ENCODE data around the gene CAMSAP3.

Gene CAMSAP3, protein sequence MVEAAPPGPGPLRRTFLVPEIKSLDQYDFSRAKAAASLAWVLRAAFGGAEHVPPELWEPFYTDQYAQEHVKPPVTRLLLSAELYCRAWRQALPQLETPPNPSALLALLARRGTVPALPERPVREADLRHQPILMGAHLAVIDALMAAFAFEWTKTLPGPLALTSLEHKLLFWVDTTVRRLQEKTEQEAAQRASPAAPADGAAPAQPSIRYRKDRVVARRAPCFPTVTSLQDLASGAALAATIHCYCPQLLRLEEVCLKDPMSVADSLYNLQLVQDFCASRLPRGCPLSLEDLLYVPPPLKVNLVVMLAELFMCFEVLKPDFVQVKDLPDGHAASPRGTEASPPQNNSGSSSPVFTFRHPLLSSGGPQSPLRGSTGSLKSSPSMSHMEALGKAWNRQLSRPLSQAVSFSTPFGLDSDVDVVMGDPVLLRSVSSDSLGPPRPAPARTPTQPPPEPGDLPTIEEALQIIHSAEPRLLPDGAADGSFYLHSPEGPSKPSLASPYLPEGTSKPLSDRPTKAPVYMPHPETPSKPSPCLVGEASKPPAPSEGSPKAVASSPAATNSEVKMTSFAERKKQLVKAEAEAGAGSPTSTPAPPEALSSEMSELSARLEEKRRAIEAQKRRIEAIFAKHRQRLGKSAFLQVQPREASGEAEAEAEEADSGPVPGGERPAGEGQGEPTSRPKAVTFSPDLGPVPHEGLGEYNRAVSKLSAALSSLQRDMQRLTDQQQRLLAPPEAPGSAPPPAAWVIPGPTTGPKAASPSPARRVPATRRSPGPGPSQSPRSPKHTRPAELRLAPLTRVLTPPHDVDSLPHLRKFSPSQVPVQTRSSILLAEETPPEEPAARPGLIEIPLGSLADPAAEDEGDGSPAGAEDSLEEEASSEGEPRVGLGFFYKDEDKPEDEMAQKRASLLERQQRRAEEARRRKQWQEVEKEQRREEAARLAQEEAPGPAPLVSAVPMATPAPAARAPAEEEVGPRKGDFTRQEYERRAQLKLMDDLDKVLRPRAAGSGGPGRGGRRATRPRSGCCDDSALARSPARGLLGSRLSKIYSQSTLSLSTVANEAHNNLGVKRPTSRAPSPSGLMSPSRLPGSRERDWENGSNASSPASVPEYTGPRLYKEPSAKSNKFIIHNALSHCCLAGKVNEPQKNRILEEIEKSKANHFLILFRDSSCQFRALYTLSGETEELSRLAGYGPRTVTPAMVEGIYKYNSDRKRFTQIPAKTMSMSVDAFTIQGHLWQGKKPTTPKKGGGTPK

DNA sequence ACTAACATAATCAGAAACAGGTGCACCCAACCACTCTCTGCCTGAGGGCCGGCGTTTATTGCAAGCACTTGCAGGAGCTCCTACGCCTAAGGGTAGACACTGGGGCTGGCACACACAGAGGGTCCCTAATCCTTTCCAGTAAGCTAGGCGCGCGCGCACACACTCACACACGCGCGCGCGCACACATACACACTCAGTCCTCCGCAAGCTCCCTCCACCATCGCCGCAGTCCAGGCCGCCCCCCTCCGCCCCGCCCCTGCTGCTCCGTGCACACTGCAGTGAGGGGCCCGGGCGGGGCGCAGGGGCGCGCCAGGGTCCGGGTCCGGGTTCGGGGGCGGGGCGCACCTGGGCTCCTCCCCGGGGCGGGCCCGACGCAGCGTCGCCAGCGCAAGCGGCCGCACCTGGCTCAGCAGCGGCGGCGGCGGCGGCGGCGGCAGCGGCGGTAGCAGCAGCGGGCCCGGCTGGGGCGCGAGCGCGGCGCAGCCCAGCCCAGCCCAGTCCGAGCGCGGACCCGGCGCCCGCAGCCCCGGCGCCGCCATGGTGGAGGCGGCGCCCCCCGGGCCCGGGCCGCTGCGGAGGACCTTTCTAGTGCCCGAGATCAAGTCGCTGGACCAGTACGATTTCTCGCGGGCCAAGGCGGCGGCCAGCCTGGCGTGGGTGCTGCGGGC is at the start of gene CAMSAP3:
Gene CAMSAP3 (plus strand): TSS at position 398 of the 668 bp plus-strand sequence. CDS start 140 bp downstream, at position 538.
- DNase-seq (ENCODE audit: low read depth): peak; percentile 9

DNA sequence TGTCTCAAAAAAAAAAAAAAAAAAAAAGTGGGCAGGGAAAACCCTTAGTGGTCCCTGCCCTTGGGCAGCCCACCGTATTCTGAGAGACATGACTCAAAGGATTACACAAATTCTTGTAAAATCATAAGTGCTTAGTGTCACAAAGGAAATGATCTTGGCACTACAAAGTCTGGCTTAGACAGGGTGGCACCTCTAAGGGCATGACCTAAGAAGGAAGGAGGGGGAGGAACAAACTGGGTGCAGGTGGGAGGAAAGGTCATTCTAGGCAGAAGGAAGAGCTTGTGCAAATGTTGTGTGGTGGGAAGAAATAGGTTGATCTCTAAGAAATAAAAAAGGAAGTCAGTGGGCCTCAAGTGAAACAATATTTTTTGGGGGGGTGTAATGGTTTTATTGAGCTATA is 49.8 kb upstream of the CAMSAP3 start:
- DNase-seq (ENCODE audit: low read depth): no peak

DNA sequence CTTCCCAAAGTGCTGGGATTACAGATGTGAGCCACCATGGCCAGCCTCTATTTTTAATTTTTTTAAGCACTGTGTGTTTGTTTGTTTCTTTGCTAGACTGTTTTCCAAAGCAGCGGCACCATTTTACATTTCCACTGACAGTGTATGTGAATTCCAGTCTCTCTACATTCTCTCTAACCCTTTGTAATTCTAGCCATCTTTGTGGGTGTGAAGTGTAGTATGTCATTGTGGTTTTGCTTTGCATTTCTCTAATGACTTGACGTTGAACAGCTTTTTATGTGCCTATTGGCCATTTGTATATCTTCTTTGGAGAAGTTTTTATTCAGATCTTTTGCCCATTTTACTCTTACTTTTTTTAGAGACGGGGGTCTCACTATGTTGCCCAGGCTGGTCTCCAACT is 48.5 kb upstream of the CAMSAP3 start:
- DNase-seq (ENCODE audit: low read depth): no peak

DNA sequence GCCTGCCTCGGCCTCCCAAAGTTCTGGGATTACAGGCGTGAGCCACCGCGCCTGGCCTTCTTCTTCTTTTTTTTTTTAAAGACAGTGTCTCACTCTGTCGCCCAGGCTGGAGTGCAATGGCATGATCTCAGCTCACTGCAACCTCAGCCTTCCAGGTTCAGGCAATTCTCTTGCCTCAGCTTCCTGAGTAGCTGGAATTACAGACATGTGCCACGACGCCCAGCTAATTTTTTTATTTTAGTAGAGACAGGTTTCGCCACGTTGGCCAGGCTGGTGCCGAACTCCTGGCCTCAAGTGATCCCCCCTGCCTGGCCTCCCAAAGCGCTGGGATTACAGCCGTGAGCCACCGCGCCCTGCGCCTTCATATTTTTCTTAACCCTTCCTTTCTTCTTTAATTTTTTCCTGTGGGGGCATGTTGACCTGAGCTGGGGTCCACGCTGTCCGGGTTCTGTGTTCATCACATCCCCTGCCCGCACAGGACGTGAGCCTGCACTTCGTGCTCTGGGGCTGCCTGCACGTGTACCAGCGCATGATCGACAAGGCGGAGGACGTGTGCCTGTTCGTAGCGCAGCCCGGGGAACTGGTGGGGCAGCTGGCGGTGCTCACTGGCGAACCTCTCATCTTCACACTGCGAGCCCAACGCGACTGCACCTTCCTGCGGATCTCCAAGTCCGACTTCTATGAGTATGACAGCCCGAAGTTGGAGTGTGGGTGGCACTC is 46.1 kb upstream of the CAMSAP3 start:
- DNase-seq (ENCODE audit: low read depth): no peak

DNA sequence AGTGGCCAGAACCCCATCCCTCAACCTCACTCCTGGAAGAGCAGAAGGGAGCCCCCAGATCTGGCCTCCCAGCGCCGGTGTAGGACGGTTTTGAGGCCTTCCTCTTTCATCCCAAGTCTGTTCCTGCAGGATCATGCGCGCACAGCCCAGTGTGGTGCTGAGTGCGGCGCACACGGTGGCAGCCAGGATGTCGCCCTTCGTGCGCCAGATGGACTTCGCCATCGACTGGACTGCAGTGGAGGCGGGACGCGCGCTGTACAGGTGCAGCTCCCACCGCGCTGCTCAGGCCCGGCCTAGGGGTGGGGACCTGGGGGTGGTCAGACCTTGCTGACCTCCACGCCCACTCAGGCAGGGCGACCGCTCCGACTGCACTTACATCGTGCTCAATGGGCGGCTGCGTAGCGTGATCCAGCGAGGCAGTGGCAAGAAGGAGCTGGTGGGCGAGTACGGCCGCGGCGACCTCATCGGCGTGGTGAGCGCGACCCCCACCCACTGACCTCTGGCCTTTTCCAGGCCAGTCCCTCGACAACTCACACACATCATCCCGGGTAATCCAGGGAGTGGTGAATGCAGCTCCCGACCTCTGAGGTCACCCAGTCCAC is 45.4 kb upstream of the CAMSAP3 start:
- no peak for DNase-seq (ENCODE audit: low read depth)

DNA sequence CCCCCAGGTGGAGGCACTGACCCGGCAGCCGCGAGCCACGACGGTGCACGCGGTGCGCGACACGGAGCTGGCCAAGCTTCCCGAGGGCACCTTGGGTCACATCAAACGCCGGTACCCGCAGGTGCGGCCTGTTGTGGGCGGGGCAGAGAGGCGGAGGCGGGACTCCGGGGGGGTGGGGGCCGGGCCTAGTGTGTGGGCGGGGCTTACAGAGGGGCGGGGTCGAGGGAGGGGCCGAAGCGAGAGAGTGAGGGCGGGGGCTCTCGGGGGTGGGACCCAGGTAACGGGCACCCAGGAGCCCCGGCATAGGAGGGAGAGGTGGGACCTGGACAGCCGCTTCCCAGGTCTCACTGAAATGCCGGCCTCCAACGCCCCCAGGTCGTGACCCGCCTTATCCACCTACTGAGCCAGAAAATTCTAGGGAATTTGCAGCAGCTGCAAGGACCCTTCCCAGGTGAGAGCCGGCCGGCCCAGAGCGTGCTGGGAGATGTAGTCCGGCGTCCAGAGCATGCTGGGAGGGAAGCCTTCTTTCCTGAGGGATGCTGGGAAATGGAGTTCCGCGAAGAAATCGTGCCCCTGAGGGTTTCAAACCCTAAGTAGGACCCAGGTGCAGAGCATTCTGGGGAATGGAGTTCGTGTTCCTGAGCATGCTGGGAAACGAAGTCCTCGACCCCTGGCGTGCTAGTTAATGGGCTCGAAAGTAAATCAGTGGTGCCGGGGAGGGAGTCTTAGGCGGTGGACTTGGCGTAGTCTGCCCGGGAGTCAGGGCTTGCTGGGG is 44.5 kb upstream of the CAMSAP3 start:
- peak; percentile 65 for DNase-seq (ENCODE audit: low read depth)

DNA sequence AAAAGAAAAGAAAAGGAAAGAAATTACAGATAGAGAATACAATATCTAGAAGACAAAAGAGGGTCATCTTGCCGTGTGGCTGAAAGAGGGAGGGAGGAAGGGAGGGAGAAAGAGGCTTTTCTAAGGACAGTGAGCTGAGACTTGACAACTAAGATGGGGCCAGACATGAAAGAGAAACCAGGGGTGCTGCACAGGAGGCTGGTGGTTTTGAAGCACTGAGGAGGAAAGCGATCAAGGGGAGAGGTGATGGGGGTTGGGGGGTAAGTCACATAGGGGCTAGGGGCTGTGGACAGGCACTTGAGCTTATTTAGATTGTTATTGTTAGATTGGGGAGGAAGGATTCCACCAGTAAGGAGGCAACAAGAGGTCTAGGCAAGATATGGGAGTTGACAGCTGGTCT is 42.9 kb upstream of the CAMSAP3 start:
- no peak for DNase-seq (ENCODE audit: low read depth)

DNA sequence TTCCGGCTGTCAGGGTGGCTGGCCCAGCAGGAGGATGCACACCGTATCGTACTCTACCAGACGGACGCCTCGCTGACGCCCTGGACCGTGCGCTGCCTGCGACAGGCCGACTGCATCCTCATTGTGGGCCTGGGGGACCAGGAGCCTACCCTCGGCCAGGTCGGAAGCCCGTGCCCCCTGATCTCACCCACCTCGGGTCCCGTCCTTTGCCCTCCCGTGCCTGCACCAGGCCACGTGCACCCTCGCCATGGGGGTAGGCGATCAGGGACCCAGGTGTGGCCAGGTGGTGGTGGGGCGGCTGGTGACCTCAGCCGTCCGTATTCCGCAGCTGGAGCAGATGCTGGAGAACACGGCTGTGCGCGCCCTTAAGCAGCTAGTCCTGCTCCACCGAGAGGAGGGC is 41.1 kb upstream of the CAMSAP3 start:
- no peak for DNase-seq (ENCODE audit: low read depth)

DNA sequence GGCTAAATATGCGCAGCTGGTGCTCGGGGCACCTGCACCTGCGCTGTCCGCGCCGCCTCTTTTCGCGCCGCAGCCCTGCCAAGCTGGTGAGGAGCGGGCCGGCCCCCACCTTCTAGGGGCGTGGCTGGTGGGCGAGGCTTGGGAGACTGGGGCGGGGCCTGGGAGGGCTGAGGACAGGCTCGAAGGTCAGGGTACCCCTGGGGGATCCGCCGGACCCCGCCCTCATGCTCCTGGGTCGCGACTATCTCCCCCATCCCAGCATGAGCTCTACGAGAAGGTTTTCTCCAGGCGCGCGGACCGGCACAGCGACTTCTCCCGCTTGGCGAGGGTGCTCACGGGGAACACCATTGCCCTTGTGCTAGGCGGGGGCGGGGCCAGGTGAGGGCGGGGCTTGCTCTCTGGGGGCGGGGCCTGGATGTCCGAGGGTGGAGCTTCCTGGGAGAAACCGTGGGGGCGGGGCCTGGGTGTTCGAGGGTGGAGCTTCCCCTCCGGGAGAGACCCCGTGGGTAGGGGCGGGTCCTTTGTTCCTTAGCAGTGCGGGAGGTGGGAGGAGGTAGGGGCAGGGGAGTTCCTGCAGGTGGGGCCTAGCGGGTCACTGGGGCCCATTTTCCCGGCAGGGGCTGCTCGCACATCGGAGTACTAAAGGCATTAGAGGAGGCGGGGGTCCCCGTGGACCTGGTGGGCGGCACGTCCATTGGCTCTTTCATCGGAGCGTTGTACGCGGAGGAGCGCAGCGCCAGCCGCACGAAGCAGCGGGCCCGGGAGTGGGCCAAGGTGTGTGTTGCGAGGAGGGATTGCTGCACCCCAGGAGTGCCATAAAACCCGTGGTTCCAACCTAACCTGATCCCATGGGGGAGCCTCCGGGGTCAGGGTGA is 40.4 kb upstream of the CAMSAP3 start:
- DNase-seq (ENCODE audit: low read depth): no peak

DNA sequence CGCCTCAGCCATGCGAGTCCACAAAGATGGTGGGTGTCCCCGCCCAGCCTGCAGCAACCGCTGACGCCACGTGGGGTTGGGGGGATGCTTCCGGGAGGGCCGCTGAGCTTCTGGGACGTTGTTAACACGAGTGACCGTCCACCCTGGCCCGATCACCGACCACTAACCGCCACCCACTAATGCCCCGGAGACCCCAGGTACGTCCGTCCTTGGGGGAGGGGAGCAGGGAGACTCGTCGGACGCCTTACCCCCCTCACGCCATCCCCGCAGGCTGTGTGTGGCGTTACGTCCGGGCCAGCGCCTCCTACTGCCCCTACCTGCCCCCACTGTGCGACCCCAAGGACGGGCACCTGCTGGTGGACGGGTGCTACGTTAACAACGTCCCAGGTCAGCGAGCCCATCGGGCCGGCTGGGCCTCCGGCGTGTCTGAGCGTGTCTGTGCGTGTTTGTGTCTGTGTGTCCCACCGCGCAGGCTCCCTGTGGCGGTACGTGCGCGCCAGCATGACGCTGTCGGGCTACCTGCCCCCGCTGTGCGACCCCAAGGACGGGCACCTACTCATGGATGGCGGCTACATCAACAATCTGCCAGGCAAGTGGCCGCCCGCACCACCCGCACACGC is 38.9 kb upstream of the CAMSAP3 start:
- no peak for DNase-seq (ENCODE audit: low read depth)

DNA sequence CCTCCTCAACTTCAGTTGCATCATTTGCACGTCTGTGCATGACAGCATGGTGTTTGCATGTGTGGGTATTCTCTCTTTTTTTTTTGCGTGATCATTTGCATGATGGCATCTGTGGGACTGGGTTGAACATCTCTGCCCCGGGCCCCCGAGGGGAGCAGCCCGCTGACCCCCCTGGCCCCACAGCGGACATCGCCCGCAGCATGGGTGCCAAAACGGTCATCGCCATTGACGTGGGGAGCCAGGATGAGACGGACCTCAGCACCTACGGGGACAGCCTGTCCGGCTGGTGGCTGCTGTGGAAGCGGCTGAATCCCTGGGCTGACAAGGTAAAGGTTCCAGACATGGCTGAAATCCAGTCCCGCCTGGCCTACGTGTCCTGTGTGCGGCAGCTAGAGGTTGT is 37.0 kb upstream of the CAMSAP3 start:
- no peak for DNase-seq (ENCODE audit: low read depth)

DNA sequence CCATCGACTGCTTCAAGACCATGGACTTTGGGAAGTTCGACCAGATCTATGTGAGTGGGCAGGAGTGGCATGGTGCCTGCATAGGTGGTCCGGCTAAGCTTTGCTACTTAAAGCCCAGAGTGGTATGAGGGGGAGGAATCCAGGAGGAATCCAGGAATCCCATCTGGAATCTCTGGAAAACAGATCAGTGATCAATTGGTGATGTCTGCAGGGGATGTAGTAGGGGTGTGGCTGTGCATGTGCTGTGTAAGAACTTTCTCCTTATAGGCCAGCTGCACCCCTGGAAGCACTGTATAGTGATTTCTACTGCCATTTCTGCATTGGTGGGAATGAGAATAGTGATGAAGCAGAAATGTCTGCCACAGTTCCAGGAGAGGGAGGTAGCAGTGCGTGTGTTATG is 36.6 kb upstream of the CAMSAP3 start:
- DNase-seq (ENCODE audit: low read depth): no peak

DNA sequence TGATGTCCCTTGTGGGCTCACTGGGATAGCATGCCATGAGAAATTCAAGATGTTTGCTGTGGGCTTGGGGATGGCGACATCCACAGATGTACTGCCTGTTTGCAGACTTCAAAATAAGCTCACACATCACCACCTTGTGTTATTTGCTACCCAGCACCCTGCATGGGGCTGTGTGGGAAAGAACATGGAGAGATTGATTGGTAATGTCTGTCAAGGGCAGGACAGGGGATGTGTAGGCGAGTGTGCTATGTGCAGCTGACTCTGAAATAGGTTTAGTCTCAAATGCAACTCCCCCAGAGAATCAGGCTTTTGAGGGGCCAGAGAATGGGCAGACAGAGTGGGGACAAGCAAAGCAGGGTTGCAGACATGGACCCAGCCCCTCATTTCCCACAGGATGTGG is 35.4 kb upstream of the CAMSAP3 start:
- DNase-seq (ENCODE audit: low read depth): no peak

DNA sequence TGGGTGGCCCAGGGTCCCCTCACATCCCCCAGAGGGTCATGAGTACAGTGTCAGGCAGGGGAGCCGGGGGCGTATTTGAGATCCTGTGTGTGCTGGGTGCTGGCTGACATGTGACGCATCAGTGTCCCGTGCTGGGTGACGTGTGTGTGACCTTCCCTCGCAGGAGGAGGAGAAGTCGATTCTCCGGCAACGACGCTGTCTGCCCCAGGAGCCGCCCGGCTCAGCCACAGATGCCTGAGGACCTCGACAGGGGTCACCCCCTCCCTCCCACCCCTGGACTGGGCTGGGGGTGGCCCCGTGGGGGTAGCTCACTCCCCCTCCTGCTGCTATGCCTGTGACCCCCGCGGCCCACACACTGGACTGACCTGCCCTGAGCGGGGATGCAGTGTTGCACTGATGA is 34.3 kb upstream of the CAMSAP3 start:
- DNase-seq (ENCODE audit: low read depth): no peak

DNA sequence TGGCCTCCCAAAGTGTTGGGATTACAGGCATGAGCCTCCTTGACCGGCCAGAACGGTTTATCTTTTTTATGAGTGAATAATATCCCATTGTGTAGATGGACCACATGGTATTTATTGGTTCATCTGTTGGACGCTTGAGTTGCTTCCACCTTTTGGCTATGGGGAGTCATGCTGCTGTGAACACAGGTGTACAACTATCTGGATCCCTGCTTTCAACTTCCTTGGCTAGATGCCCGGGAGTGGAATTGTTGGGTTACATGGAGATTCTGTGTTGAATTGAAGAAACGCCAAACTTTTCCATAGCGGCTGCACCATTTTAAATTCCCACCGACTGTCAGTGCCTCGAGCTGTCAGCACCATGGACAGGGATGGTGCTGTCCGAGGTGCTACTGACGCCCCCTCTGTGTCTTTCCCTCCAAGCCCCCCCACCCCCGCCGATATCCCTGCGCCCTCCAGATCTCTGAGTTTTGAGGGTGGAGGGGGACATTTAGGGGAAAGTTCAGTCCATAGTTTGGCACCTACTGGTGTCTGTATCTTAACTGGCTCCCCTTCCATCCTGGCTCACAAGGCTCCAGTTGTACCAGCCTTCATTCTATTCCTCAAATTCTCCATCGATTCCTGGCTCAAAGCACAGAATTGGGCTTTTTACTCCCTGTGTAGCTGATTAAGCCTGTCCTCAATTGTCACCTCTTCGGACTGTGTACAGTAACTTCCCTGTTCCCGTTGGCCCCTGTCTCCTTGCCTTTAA is 32.8 kb upstream of the CAMSAP3 start:
- no peak for DNase-seq (ENCODE audit: low read depth)

DNA sequence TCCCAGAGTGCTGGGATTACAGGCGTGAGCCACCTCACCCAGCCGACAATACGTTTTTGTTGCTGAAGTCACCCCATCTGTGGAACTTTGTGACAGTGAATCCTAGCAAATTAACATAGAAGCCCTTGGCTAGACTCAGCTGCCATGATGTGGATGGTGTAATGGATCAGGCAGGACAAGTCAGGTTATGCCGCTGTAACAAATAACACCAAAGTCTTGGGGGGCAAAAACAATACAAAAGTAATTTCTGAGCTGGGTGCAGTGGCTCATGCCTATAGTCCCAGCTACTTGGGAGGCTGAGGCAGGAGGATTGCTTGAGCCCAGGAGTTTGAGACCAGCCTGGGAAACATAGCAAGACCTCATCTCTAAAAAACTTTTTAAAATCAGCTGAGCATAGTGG is 30.8 kb upstream of the CAMSAP3 start:
- DNase-seq (ENCODE audit: low read depth): no peak

DNA sequence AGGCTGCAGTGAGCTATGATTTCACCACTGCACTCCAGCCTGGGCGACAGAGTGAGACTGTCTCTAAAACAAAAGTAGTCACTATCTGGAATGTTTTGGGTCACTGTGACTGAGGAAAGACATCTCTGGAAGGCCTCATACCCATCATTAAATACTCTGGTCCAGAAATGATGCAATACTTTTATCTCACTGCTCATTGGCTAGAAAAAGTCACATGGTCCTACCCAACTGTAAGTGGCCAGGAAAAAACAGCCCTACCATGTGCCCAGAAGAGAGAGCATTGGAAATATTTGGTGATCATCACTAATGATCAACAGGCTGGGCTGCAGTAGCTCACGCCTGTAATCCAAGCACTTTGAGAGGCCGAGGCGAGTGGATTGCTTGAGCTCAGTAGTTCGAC is 30.3 kb upstream of the CAMSAP3 start:
- no peak for DNase-seq (ENCODE audit: low read depth)

DNA sequence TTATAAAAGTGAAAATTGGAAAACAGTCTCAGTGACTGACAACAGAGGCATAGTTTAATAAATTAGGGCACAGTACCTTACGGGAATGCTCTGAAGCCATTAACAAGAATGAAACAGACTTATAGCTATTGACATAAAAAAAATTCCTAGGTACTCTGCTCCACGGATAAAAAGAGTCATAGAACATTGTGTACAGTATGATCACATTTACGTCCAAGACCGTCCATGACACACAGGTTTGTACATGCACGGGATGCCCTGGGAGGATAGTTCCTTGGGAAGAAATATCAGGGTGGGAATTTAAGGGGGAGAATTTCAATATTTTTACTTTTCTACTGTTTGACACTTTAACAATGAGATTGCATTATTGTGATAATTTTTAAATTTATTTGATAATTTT is 24.9 kb upstream of the CAMSAP3 start:
- no peak for DNase-seq (ENCODE audit: low read depth)

Data from iris pigment epithelial cell (primary cell).